ENCODE measurements around the gene ARSA.

DNA sequence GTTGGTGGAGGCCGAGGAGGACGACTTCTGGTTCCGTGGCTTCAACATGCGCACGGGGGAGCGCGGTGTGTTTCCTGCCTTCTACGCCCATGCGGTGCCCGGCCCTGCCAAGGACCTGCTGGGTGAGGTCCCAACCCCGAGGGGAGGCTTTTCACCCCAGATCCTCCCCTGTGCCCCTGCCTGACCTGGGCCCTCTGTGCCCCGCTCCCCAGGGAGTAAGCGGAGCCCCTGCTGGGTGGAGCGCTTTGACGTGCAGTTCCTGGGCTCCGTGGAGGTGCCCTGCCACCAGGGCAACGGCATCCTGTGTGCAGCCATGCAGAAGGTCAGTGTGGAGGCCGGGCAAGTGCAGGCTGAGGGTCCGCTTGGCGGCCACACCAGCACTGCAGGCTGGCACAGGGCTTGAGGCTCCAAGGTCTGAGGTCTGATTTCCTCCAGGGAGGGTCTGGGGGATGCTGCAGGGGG is 22.3 kb downstream of the ARSA start:
- TF ChIP-seq, protein P1, sequence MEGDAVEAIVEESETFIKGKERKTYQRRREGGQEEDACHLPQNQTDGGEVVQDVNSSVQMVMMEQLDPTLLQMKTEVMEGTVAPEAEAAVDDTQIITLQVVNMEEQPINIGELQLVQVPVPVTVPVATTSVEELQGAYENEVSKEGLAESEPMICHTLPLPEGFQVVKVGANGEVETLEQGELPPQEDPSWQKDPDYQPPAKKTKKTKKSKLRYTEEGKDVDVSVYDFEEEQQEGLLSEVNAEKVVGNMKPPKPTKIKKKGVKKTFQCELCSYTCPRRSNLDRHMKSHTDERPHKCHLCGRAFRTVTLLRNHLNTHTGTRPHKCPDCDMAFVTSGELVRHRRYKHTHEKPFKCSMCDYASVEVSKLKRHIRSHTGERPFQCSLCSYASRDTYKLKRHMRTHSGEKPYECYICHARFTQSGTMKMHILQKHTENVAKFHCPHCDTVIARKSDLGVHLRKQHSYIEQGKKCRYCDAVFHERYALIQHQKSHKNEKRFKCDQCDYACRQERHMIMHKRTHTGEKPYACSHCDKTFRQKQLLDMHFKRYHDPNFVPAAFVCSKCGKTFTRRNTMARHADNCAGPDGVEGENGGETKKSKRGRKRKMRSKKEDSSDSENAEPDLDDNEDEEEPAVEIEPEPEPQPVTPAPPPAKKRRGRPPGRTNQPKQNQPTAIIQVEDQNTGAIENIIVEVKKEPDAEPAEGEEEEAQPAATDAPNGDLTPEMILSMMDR (CRISPR knock-in tag; IDR thresholded peaks at IDR 0.05), result no peak
- TF ChIP-seq ZNF775 (CRISPR knock-in tag; IDR thresholded peaks at IDR 0.05; ENCODE audit: borderline replicate concordance) (no peak), ETV6 (CRISPR knock-in tag; conservative IDR thresholded peaks at IDR 0.05) (no peak), SAFB2 (CRISPR knock-in tag; IDR thresholded peaks at IDR 0.05; ENCODE audit: borderline replicate concordance, low read depth) (no peak), RFX5 (IDR thresholded peaks at IDR 0.05; ENCODE audit: low read depth, low read length) (no peak), ZZZ3 (CRISPR knock-in tag; IDR thresholded peaks at IDR 0.05; ENCODE audit: borderline replicate concordance) (no peak), PCBP1 (IDR thresholded peaks at IDR 0.05; ENCODE audit: borderline replicate concordance, low read depth, low read length) (no peak), SMAD3 (CRISPR knock-in tag; IDR thresholded peaks at IDR 0.05) (no peak), PHB2 (IDR thresholded peaks at IDR 0.05; ENCODE audit: partially characterized antibody) (no peak)
- TF ChIP-seq, protein P2, sequence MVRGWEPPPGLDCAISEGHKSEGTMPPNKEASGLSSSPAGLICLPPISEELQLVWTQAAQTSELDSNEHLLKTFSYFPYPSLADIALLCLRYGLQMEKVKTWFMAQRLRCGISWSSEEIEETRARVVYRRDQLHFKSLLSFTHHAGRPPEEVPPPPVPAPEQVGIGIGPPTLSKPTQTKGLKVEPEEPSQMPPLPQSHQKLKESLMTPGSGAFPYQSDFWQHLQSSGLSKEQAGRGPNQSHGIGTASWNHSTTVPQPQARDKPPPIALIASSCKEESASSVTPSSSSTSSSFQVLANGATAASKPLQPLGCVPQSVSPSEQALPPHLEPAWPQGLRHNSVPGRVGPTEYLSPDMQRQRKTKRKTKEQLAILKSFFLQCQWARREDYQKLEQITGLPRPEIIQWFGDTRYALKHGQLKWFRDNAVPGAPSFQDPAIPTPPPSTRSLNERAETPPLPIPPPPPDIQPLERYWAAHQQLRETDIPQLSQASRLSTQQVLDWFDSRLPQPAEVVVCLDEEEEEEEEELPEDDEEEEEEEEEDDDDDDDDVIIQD (CRISPR knock-in tag; IDR thresholded peaks at IDR 0.05; ENCODE audit: low read depth), result no peak
- TF ChIP-seq, protein P3, sequence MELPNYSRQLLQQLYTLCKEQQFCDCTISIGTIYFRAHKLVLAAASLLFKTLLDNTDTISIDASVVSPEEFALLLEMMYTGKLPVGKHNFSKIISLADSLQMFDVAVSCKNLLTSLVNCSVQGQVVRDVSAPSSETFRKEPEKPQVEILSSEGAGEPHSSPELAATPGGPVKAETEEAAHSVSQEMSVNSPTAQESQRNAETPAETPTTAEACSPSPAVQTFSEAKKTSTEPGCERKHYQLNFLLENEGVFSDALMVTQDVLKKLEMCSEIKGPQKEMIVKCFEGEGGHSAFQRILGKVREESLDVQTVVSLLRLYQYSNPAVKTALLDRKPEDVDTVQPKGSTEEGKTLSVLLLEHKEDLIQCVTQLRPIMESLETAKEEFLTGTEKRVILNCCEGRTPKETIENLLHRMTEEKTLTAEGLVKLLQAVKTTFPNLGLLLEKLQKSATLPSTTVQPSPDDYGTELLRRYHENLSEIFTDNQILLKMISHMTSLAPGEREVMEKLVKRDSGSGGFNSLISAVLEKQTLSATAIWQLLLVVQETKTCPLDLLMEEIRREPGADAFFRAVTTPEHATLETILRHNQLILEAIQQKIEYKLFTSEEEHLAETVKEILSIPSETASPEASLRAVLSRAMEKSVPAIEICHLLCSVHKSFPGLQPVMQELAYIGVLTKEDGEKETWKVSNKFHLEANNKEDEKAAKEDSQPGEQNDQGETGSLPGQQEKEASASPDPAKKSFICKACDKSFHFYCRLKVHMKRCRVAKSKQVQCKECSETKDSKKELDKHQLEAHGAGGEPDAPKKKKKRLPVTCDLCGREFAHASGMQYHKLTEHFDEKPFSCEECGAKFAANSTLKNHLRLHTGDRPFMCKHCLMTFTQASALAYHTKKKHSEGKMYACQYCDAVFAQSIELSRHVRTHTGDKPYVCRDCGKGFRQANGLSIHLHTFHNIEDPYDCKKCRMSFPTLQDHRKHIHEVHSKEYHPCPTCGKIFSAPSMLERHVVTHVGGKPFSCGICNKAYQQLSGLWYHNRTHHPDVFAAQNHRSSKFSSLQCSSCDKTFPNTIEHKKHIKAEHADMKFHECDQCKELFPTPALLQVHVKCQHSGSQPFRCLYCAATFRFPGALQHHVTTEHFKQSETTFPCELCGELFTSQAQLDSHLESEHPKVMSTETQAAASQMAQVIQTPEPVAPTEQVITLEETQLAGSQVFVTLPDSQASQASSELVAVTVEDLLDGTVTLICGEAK (IDR thresholded peaks at IDR 0.05), result no peak
- TF ChIP-seq, protein P3 (CRISPR knock-in tag; IDR thresholded peaks at IDR 0.05), result no peak
- TF ChIP-seq, protein P4, sequence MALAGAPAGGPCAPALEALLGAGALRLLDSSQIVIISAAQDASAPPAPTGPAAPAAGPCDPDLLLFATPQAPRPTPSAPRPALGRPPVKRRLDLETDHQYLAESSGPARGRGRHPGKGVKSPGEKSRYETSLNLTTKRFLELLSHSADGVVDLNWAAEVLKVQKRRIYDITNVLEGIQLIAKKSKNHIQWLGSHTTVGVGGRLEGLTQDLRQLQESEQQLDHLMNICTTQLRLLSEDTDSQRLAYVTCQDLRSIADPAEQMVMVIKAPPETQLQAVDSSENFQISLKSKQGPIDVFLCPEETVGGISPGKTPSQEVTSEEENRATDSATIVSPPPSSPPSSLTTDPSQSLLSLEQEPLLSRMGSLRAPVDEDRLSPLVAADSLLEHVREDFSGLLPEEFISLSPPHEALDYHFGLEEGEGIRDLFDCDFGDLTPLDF (CRISPR knock-in tag; IDR thresholded peaks at IDR 0.05), result no peak

Data from HepG2 (cell line).